ENCODE data around the gene MPDZ.
"Not testable (repeated sequence)": the region's sequence is repeated elsewhere in the genome, so short reads cannot be mapped to it uniquely, and the experiment has no call there.

Gene MPDZ

DNA sequence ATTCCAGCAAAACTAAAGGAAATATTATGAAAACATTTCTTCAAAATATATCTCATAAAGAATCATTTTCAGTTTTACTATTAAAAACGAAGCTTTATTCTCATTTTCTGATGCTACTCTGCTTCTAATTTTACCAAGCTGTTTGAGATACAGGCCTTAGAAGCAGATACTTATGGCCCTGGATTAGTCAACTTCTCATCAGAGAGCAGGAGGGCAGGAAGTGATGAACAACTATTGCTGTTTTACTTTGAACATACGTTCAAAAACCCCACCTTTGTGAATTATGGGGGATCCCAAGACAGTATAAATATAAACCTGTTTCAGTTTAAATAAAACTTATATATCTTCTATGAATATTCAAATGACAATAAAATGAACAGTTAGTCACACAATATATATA, 16.0 kb downstream of the MPDZ start:
- DNase-seq = no peak

DNA sequence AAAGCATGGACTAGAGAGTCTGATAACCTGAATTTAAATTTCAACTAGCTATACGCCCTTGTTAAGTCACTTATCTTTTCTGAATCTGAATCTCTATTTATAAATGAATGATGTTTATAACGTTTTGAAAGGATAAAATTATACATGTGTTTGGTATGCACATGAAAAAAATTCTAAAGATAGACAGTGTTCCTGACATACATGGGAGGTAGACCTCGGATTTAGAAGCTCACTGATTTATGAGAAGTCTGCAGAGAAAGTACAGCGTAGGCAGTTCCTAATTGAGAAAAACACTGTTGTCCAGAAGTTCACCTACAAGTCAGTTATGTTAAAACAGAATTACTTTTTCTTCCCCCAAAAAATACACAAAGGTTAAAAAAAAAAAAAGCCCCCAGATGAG, 26.6 kb downstream of the MPDZ start:
- no peak for DNase-seq

DNA sequence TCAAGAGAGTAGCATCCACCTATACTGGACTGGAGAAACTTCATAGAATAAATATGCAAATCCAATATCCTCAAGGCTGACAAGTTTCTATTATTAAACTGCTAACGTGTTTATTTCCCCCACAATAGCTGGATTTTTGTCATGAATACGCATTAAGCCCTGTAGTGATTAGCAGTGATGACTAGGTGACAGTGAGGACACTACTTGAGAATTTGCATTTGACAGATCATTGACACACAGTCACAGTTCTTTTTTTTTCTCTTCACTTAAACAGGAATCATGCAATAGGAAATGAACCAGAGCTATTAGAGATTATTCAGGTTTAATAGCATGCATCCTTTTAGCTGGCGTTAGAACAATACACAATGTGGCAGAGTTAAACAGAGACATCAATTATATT, 35.3 kb downstream of the MPDZ start:
- no peak for DNase-seq

DNA sequence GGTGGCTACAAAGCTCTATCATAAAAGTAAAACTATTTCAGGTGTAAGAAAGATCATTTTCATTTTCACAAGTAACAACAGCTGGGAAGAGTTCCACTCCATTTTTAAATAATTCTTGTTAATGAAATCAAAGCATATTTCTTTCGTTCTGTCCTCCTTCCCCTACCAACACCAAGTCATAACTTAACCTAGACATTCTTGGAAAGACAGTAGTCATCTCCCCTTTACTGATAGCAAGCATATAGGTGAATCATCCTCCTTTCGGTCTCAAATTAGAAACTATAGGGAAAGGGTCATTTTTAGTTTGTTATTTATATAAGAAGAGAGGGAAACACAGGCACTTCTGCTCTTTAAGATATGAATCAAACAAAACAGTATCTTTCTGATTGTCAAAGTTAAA, 38.2 kb downstream of the MPDZ start:
- DNase-seq = no peak

DNA sequence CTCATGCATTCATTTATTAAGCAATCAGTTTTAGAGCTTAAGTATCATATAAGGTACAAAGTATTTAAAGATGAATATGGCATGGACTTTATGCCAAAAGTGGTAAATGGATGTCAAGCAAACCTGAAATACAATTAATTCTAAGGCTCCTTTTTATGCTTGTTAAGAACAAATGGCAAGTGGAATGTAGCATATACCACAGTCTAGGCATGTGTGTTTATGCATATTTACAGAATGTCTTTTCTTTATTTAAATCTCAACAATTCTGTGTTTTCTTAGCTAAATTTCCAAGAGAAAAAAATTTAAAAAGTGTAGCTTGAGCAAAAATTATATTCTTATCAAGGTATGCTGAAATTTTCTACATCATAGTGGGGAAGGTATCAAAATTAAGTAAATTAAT, 39.8 kb downstream of the MPDZ start:
- no peak for DNase-seq

DNA sequence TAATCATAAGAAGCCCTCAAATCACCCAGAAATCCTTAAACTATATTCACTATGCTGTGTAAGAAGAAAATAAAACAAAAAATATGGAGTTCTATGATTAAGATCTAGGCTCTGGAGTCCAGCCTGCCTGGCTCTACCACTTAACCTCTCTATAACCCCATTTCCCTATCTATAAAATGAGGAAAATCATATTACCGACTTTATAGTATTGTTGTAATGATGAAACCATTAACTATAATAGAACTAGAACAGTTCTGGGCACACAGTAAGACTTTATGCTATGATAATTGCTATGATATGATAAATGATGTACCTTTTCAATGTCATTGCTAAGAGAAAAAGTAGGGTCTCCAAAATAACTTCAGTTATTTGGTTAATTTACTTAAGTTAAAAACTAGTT, 40.3 kb downstream of the MPDZ start:
- no peak for DNase-seq

DNA sequence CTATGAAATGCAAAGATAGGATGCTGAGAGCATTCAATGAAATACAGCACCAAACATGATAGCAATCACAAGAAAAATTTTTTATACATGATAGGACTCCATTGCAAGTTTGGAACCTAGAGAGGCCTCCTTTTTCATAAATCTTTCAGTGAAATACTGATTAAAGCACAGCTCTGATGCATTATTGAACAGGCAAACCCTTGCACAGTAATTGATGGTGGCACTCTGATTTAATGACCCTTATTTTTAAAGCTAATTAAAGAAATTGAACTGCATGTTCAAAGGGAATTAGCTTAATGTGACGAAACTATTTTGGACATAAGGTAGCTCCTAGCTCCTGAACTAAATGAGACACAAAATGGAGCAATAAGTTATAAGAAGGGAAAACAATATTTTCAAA, 44.6 kb downstream of the MPDZ start:
- no peak for DNase-seq

DNA sequence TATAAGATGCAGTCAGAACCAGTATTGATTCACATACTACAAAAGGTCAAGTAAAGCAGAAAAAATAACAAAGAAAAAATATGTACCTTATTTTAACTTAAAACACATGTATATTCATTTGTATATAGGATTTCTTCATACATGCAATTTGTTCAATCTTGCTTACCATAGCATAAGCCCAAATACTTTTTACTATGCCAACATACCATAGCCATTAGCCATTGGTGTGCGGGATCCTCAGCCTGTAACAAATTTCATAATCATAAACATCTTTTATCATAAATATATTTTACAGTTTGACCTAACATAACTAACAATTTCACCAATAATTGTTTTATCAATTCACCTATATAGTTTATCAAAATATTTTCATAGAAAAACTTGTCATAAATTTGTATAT, 51.1 kb downstream of the MPDZ start:
- DNase-seq = no peak

DNA sequence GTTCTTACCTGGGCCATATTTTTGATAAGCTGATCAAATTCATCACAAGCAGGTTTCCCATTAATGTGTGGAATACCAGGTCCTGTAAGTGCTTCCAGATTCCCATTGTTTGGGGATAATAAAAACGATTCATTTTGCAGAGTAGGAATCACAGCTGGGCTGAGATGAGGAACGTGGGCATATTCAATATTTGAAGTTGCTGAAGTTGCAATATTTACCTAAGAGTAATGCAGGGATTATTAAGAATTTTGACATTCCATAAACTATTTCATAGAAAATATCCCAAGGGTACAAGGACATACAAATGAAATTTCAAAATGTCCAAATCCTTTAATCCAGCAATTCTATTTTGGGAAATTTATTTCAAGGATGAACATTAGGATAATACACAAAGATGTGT, 55.1 kb downstream of the MPDZ start:
- DNase-seq = no peak

DNA sequence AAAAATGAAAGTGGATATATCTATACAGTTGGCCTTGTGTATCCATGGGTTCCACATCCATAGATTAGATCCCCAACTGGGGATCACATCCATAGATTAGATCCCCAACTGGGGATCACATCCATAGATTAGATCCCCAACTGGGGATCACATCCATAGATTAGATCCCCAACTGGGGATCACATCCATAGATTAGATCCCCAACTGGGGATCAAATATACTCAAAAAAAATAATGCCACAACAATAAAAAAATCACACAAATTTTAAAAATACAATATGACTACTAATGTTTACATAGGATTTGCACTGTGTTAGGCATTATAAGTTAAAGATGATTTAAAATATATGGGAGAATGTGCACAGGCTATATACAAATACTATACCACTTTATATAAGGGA, 56.8 kb downstream of the MPDZ start:
- not testable (repeated sequence) for DNase-seq

DNA sequence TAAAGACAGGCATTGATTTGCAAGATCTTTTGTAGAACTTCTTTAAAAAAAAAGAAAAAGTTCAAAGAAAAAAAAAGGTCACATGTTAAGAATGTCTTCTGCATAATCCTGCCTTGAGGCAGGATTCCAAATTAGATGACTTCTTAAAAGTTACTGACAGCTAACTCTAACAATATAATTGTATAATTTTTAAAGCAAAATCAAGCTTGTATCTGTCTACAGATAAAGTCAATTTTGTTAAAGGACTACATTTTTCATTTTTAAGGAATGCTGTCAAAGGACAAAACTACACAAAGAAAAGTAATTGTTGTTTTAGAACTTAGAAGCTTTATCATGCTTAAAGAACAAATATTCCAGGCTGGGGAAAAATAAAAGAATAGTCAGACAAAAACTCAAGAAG, 57.8 kb downstream of the MPDZ start:
- no peak for DNase-seq

DNA sequence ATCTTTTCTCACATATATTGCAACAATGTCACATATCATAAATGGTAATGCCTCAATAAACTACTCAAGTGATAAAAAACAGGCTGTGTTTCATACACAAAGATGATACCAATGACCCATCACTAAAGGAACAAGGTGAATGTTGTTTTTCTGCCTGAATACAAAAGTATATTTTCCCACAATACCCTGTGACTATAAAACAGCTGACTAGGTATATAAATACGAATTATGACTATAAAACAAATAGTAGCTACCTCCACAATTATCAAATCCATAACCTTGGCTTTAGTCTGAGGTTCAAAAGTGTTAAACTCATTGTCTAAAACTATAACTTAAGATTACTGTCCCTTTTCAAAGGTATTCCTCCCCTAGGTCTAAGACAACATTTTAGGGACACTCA, 58.7 kb downstream of the MPDZ start:
- DNase-seq = no peak

DNA sequence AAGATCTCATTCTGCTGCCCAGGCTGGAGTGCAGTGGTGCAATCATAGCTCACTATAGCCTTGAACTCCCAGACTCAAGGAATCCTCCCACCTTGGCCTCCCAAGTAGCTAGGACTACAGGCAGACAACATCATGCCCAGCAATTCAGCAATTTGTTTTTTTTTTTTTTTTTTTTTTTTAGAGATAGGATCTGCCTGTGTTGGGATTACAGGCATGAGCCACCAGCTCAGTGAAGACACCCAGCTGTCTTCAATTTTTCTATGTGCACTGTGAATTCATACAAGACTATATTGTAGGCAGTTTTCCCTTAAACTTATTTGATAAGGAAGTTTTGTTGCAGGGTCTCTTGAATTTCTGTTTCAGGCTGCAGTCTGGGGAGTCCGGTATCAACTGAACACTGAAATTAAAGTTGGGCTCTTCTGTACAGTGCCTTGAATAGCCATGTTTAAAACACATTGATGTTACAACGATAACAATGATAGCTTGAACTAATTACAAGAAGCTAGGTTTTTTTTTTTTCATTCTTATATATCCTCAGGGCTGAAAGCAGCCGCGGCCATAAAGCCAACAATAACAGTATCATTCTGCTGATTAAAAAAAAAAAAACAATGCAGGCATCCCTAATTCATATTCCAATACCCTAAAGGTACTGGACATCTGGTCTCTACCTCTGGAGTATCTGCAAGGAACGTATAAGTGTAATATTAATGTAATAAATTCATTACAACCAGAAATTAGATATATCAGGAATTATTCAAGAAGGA, 63.5 kb downstream of the MPDZ start:
- no peak for DNase-seq

DNA sequence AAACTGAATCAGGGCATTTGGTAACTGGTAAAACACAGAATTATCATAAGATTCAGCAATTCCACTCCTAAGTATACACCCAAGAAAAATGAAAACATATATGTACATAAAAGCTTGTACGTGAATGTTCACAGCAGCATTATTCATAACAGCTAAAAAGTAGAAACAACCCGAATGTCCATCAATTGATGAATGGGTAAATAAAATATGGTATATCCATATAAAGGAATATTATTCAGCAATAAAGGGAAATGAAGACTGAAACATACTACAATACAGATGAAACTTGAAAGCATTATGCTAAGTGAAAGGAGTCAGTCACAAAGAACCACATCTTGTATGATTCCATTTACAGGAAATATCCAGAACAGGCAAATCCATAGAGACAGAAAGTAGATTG, 65.5 kb downstream of the MPDZ start:
- no peak for DNase-seq

DNA sequence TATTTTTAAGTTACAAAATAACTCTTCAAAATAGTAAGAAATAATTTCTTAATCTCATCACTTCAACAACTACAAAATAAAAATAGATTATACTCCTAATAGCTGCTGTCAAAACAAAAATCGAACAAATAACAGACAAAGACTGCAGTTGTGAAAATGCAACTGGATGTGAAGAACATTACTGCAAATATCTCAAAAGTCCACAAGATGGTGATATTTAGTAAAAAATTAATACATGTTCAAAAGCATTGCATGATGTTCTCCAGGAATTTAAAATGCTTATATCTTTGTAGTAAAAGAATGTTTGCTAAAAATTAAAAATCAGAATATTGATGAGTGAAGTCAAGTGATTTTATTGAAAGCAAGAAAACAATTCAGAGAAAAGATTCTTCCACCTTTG, 66.2 kb downstream of the MPDZ start:
- DNase-seq = no peak

DNA sequence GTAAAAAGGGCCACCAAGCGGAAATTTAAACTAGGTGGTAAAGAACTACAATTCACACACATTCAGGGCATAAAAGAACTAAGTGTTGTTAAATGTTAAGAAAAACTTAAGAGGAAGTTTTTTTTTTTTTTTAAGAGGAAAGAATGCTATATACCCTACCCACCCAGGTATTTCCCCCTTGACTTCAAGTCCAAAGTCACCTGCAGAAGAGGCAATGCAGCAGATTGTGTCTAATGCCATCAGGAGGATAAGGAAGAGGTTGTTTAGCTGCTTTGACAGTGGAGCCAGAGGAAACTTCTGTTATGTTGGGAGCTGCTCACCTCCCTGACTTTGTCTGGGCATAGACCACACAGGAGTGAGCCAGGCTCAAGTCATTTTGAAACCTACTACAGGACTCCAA, 69.2 kb downstream of the MPDZ start:
- no peak for DNase-seq

DNA sequence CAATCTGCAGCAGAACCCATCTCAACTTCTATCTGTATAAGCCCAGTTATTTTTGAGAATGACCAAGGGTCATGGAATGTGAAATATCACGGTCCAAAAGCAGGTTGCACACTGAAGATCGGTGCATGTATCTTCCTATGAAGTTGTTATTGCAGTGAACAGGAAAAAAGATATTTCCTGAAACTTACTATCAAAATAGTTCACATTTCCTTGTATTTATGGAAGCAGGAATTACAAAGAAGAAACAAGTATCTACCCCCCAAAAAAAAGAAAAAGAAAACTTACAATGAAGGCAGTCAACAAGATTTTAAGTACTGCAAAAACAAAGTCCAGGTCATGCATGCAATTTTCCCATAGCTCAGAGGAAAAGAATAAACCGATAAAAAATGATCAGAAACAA, 70.0 kb downstream of the MPDZ start:
- no peak for DNase-seq

DNA sequence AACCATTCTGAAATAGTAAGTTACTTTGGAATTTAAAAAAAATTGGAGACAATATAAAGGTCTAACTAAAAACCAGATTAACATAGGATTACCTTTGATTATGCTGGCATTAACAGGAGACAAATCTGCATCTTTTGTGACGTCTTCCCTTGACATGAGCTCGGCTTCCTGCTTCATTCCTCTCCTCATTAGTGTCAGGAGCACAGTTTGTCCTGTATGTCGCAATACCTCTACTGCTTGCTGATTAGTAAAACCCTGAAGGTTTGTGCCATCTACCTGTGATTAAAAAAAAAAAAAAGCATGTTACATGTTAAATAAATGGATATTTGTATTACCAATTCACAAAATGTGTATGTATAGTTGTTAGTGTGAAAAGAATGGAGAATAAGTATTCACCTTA, 73.7 kb downstream of the MPDZ start:
- no peak for DNase-seq

DNA sequence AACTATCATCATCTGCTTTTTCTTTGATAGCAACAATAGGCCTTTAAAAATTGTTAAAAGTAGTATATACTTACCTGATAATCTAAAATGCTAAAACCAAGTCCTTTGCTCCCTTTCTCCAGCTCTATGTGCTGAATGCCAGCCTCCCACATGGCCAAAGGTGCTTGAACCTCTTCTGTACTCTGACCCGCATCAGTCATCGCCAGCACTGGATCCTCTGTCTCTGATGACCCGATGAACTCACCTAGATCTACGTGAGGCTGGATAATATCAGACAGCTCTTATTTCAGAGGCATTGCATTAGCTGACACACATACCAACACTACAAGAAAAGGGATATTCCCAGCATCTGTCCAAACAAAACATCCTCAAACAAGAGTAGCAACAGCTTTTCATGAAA, 89.5 kb downstream of the MPDZ start:
- no peak for DNase-seq

DNA sequence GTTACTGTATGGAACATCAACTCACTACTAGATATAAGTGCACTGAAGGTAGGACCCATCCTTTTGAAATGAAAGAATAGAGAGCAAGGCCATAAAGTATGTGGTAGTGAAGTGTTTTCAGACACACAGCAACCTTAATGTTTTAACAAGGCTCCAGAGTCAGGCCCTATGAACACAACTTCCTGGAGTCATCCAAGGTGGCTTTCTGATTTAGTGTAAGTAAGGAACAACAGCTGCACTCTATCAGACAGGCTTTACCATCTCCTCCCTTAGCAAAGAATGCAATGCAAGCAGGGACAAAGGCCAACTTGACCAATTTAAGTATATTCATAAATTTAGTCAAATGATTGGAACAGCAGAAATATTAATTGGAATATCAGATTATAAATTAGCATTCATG, 90.1 kb downstream of the MPDZ start:
- no peak for DNase-seq

DNA sequence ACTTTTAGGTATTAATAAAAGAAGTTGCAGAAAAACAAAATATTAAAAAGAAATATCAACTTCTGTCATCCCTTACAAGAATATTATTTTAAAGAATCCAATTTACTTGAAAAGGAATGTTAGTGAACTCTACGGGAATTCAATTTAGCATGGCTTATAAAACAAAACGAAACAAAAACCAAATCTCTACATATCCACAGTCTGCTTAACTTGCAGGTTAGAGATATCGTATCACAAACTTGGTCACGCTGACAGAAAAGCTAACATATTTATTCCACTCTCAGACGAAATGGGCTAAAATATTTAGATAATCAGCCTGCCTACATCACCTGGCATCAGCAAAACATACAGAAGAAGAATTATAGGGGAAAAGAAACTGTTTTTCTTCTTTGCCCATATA, 92.7 kb downstream of the MPDZ start:
- DNase-seq = no peak

DNA sequence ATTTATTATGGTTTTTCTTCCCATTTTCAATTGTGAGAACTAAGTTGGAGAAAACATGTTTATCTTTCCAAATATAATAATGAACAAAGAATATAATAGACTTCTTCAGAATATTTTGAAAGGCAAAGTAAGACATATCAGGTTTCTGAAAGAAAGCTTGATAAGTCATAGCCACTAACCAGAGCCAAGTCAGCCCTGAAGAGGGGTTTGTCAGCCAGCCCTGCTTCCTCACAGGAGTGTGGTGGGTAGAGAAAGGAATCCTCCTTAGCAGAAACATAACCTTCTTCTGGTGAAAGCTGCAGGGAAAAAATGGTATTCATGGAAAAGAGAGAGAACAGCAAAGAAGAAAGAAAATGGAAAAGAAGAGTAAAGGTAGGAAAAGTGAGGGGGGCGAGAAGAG, 93.4 kb downstream of the MPDZ start:
- DNase-seq = no peak

DNA sequence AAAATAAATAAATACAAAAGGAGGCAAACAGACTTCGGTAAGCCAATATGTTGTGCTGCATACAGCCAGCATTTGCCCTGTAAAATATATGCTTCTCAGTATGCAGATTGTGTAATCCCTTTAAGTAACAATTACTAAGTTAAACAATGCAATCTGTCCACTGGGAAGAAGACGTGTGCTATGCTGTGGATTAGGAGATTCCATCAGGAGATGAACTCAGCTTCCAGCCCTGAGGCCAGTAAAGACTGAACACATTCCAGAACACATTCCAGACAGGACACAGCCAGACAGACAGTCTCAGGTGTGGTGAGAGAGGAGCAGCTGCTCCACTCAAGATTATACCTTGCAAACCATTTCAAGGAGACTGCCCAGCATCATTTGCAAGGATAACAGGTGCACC, 97.8 kb downstream of the MPDZ start:
- DNase-seq = no peak

DNA sequence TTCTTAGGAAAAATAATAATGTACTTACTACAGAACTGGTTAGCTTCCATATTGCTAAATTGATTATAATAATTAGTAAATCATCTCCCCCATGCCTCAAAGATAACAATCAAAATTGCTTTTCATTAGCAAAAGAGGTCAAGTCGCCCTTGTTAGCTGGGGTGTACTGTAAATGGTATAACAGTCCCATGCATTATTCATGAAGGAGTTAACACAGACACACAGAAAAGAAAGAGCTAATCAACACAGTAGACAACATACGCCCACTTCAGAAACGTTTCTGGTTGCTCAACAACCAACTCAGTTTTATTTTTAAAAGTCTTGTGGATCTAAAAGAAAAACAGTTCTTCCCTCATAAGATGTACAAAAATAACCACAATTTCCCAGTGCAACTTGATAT, 100.2 kb downstream of the MPDZ start:
- no peak for DNase-seq

DNA sequence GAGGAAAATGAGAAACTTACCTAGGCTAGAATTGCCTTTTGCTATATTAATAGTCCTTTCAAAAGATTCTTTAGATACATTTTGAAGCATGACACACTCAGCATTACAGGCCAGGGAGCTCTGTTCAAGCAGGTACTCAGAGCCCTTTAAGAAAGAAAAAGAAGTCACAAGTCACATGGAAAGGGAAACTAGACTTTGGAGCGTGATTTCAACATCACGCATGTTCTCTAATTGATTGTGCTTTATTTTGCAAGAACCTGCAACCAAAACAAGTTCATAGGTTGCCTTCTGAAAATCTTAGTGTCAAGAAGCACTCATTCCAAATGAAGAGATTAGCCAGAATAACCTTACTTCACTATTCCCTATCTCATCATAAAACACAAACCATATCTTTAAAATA, 103.8 kb downstream of the MPDZ start:
- DNase-seq = no peak

Data from NCI-H2171 (cell line).